DOHH2 (cell line): ENCODE data around the gene NSDHL.

Experiments
- CTCF ChIP-seq: fragments of 200-600 bp; sonication (generic); IDR thresholded peaks from one replicate; pipeline ENCODE4 v1.5.1; 2014; ENCODE audit warnings: antibody characterized with exemption, mild to moderate bottlenecking, low read depth, low read length; ENCODE audit not compliant: poor library complexity, severe bottlenecking
- EZH2phosphoT487 ChIP-seq: fragments of 200-600 bp; sonication (generic); IDR thresholded peaks from 2 replicates; pipeline ENCODE4 v1.6.1; 2017; ENCODE audit warnings: borderline replicate concordance, mild to moderate bottlenecking, antibody characterized with exemption, low read length, moderate library complexity, mixed read lengths

DNA sequence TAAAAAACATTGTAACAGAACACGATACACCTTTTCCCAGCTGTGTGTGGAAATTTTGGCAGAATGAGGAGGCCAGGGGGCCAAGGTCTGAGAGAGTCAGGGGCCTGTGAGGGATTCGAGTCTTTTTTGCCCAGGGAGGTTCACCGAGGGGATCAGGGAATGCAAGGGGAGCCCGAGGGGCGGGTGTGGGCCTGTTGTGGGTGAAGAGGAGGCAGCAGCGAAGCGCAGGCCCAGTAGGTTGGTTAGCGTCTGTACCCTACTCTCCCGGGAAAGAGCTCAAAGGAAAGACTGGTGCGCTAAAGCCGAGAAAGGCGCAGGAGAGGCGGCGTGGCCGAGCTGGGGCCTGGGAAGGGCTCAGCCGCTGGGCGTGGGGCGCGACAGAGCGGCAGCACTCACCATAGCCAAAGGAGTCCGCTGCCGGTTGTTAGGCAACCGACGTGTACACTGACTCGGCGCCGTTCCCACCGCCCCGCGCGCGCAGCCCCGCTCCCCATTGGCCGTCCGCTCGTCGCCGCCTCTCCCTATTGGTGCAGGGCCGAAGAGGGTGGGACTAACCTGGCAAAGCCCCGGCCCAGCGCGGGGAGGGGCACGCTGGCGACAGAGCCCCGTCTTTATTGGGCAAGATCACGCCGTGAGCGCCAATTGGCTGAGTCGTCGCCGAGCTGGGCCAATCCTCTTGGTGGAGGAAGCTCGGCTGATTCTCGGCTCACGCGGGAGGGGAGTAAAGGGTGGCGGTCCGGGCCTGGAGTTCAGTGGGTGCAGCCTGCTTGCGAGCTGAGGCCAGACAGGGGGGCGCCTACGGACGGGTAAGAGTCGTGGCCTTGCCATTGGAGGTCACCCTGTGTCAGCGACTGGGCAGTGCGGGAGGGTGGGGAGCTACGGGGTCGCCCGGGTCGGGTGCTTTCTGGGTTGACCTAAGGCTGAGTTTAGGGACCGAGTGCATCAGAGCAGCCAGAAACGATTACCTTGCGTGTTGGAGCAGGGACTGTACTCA is at the start of gene NSDHL, which contains the start of gene CETN2:
- TF ChIP-seq EZH2phosphoT487: no peak
- TF ChIP-seq CTCF: no peak
